ENCODE results near the gene SETD3.
A peak's percentile ranks its signal among the peaks of the same experiment; 100 is the strongest.

The SETD3 gene

GRCh38 chr14:99393059-99393655 lies 87.5 kb downstream of the SETD3 start:
- DNase-seq (ENCODE audit: low spot score): peak; percentile 10

- DNase-seq (ENCODE audit: low spot score): no peak
These were observed 89.0 kb downstream of the SETD3 start for GRCh38 chr14:99391671-99392070.

- DNase-seq (ENCODE audit: low spot score): peak; percentile 12
These were observed 91.4 kb downstream of the SETD3 start for GRCh38 chr14:99389174-99389826.

- no peak for DNase-seq (ENCODE audit: low spot score)
These were observed 92.4 kb downstream of the SETD3 start for GRCh38 chr14:99388286-99388685.

- no peak for DNase-seq (ENCODE audit: low spot score)
These were observed 92.8 kb downstream of the SETD3 start for GRCh38 chr14:99387880-99388279.

- DNase-seq (ENCODE audit: low spot score): no peak
These were observed 95.9 kb downstream of the SETD3 start for GRCh38 chr14:99384450-99385417.

GRCh38 chr14:99383472-99384449 lies 96.9 kb downstream of the SETD3 start:
- DNase-seq (ENCODE audit: low spot score): no peak

GRCh38 chr14:99382781-99383471 lies 97.7 kb downstream of the SETD3 start:
- no peak for DNase-seq (ENCODE audit: low spot score)

- no peak for DNase-seq (ENCODE audit: low spot score)
These were observed 98.6 kb downstream of the SETD3 start for GRCh38 chr14:99382071-99382470.

- DNase-seq (ENCODE audit: low spot score): no peak
These were observed 99.0 kb downstream of the SETD3 start for GRCh38 chr14:99381688-99382060.

- no peak for DNase-seq (ENCODE audit: low spot score)
These were observed 99.5 kb downstream of the SETD3 start for GRCh38 chr14:99380991-99381687.

- no peak for DNase-seq (ENCODE audit: low spot score)
These were observed 100.3 kb downstream of the SETD3 start for GRCh38 chr14:99380402-99380801.

- DNase-seq (ENCODE audit: low spot score): no peak
These were observed 101.9 kb downstream of the SETD3 start for GRCh38 chr14:99378782-99379214.

GRCh38 chr14:99377951-99378350 lies 102.7 kb downstream of the SETD3 start:
- DNase-seq (ENCODE audit: low spot score): no peak

- DNase-seq (ENCODE audit: low spot score): no peak
These were observed 105.7 kb downstream of the SETD3 start for GRCh38 chr14:99374964-99375363.

GRCh38 chr14:99363616-99364290 lies 116.9 kb downstream of the SETD3 start:
- DNase-seq (ENCODE audit: low spot score): no peak

GRCh38 chr14:99363051-99363450 lies 117.6 kb downstream of the SETD3 start:
- no peak for DNase-seq (ENCODE audit: low spot score)

GRCh38 chr14:99361596-99362215 lies 119.0 kb downstream of the SETD3 start:
- DNase-seq (ENCODE audit: low spot score): no peak

All from CD4-positive, alpha-beta T cell treated with Interleukin-6 at 100 ng/mL for 8 hours (primary cell).